Right lobe of liver (tissue), 4 donors: ENCODE results near the gene NKX6-1.

ENCODE experiments used
- POLR2A ChIP-seq: fragments of 450-650 bp; IDR thresholded peaks from one replicate; pipeline ENCODE4 v1.6.1; 2017; ENCODE audit warnings: antibody characterized with exemption, mild to moderate bottlenecking
- TF ChIP-seq, protein P1 (sequence below), 4 donors: fragments of 200-600 bp in 3 of 4; fragments of 450-650 bp in 1 of 4; IDR thresholded peaks; one replicate each; pipeline versions ENCODE4 v1.5.1 to v1.8.0; 2016 to 2022; ENCODE audit warnings: antibody characterized with exemption in 4 of 4, mild to moderate bottlenecking in 2 of 4
- donor health status: DM: no; HTN: no; CAD: no.
- donor health status: DM: no; HTN: no; CAD: no.
- donor health status: DM: no; HTN: yes; CAD: no.

DNA sequence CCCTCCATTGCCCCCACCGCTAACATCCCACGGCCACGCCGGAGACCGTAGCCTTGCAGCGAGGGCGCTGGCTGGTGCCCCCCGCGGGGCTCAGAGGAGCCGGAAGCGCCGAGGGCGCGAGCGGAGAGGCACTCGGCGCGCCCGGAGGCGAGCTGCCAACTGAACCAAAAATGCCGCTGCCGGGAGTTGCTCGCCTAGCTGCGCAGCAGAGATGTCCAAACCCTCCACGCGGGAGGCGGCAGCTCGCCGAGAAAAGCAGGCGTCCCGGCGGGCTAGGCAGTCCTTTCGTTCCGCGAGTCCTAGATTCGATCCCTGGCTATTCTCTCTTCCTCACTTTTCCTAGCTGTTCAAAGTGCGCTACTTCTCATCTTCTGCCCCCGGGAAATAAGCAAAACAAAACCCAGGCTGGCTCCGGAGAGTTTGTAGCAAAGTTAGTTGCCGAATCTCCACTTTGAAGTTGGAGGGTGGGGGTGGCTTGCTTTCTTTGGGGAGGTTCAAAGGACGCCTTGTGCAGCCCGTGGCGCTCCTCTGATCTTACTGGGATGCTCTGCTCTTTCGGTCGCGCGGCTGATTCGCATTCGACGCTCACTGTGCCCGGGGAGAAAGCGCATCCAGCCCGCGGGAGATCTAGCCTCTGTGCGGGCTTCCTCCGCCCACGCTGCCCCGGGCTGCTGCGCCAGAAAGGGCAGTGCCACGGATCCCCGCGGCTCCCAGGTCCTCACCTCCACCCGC lies 723 bp downstream of the NKX6-1 start:
- TF ChIP-seq, protein P1, sequence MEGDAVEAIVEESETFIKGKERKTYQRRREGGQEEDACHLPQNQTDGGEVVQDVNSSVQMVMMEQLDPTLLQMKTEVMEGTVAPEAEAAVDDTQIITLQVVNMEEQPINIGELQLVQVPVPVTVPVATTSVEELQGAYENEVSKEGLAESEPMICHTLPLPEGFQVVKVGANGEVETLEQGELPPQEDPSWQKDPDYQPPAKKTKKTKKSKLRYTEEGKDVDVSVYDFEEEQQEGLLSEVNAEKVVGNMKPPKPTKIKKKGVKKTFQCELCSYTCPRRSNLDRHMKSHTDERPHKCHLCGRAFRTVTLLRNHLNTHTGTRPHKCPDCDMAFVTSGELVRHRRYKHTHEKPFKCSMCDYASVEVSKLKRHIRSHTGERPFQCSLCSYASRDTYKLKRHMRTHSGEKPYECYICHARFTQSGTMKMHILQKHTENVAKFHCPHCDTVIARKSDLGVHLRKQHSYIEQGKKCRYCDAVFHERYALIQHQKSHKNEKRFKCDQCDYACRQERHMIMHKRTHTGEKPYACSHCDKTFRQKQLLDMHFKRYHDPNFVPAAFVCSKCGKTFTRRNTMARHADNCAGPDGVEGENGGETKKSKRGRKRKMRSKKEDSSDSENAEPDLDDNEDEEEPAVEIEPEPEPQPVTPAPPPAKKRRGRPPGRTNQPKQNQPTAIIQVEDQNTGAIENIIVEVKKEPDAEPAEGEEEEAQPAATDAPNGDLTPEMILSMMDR (IDR thresholded peaks at IDR 0.05) = no peak
- TF ChIP-seq POLR2A = no peak
